HepG2 (cell line): ENCODE measurements around the gene ZNF488. TPM values are rescaled to one million over a fixed set of nuclear protein-coding genes. Genes with fewer than 3 reads are reported as not detected.

Experiments used
- ATAC-seq: fragments of 200-7000 bp; cut with Tn5 transposase; 3 replicates; pipeline ENCODE4 v1.9.1; 2020; ENCODE audit warnings: mild to moderate bottlenecking, moderate library complexity
- BruUV-seq: library from RNA; stranded (reverse); fragments of 400-500 nt; replicated peaks from 2 replicates; lab custom pipeline; 2021; lab: Mats Ljungman, UMichigan
- CTCF ChIA-PET: fragments of 300-600 bp; formaldehyde crosslinking; extraction: SDS; loops from one replicate; lab custom pipeline; 2021; ENCODE audit warnings: low total read pairs, inconsistent platforms, low intra/inter-chr PET ratio; lab: Yijun Ruan, JAX
- POLR2A ChIA-PET: fragments of 350-600 bp; sonication (Branson Sonifier 250); formaldehyde crosslinking; loops from one replicate; lab custom pipeline; 2020; ENCODE audit warnings: antibody characterized with exemption, inconsistent platforms; lab: Yijun Ruan, JAX
- DNase-seq: peaks from one replicate; pipeline ENCODE4 v3.0.0-alpha.2; 2015; ENCODE audit warnings: low spot score
- FAIRE-seq: peaks from 3 replicates; lab custom pipeline; 2011; peaks lifted over from hg19 to GRCh38; lab: Jason Lieb, UNC
- H2AFZ ChIP-seq: one replicate; pipeline ENCODE4 v1.6.1; 2011; ENCODE audit warnings: low read length, inconsistent platforms
- H3K27ac ChIP-seq: fragments of 300-600 bp; 3 replicates; pipeline ENCODE4 v1.8.0; 2011; ENCODE audit warnings: mixed run types, mild to moderate bottlenecking, mixed read lengths, low read length, inconsistent platforms; ENCODE audit not compliant: insufficient read depth; ENCODE audit errors: extremely low read length
- H3K27me3 ChIP-seq, 2 experiments: fragments of 200-600 bp in 1 of 2; 2 replicates in 1 of 2; 3 replicates in 1 of 2; pipeline versions ENCODE4 v1.6.0 to v1.8.0; 2011; ENCODE audit warnings: low read length in 2 of 2, mild to moderate bottlenecking in 2 of 2, moderate library complexity in 2 of 2, inconsistent platforms in 1 of 2; ENCODE audit not compliant: insufficient read depth in 2 of 2, control insufficient read depth in 1 of 2
- H3K36me3 ChIP-seq, 2 experiments: fragments of 200-600 bp in 1 of 2; replicated peaks in 1 of 2; 2 replicates in 1 of 2; 3 replicates in 1 of 2; pipeline versions ENCODE4 v1.5.1 to v1.8.0; 2011; ENCODE audit warnings: low read length in 2 of 2, inconsistent platforms in 1 of 2; ENCODE audit not compliant: insufficient read depth in 2 of 2, control insufficient read depth in 1 of 2
- H3K4me1 ChIP-seq: 2 replicates; pipeline ENCODE4 v1.5.1; 2012; ENCODE audit warnings: low read length, inconsistent platforms; ENCODE audit not compliant: insufficient read depth
- H3K4me2 ChIP-seq: 2 replicates; pipeline ENCODE4 v1.6.0; 2011; ENCODE audit warnings: low read depth, low read length, inconsistent platforms
- H3K4me3 ChIP-seq, 3 experiments: fragments of 200-600 bp in 1 of 3; sonication (generic), shearing (Covaris generic) in 1 of 3; replicated peaks in 1 of 3; 2 replicates each; pipeline ENCODE4 v1.5.1; 2011 to 2016; ENCODE audit warnings: low read length in 3 of 3, inconsistent platforms in 2 of 3, low read depth in 2 of 3, mild to moderate bottlenecking in 2 of 3, control low read depth in 1 of 3, mixed read lengths in 1 of 3; ENCODE audit not compliant: insufficient read depth in 1 of 3
- H3K79me2 ChIP-seq: one replicate; pipeline ENCODE4 v1.6.1; 2011; ENCODE audit warnings: low read length, inconsistent platforms; ENCODE audit not compliant: insufficient read depth
- H3K9ac ChIP-seq: 2 replicates; pipeline ENCODE4 v1.6.0; 2011; ENCODE audit warnings: mild to moderate bottlenecking, low read depth, low read length, inconsistent platforms; ENCODE audit not compliant: insufficient read depth
- H3K9me3 ChIP-seq: 2 replicates; pipeline ENCODE4 v1.5.1; 2012; ENCODE audit warnings: mild to moderate bottlenecking, low read length
- H4K20me1 ChIP-seq: 2 replicates; pipeline ENCODE4 v1.6.0; 2011; ENCODE audit warnings: inconsistent platforms, mild to moderate bottlenecking, low read length, moderate library complexity; ENCODE audit not compliant: insufficient read depth
- HMG20B ChIP-seq: conservative IDR thresholded peaks from 2 replicates; pipeline ENCODE4 v1.6.1; 2016; ENCODE audit warnings: missing genetic modification reagents, missing compliant biosample characterization
- JDP2 ChIP-seq: sonication (generic); formaldehyde crosslinking; IDR thresholded peaks from 2 replicates; pipeline ENCODE4 v1.8.1; 2022; ENCODE audit warnings: missing genetic modification reagents, borderline replicate concordance
- KDM1A ChIP-seq: IDR thresholded peaks from 2 replicates; pipeline ENCODE4 v1.6.1; 2016; ENCODE audit warnings: missing compliant biosample characterization
- ZFYVE20 ChIP-seq: sonication (generic); formaldehyde crosslinking; IDR thresholded peaks from 2 replicates; pipeline ENCODE4 v1.8.0; 2023; ENCODE audit warnings: low read depth, mild to moderate bottlenecking, moderate library complexity, missing genetic modification reagents, borderline replicate concordance
- ZMYM4 ChIP-seq: sonication (generic); formaldehyde crosslinking; IDR thresholded peaks from 2 replicates; pipeline ENCODE4 v1.8.1; 2023; ENCODE audit warnings: mild to moderate bottlenecking, missing genetic modification reagents
- ZNF205 ChIP-seq: IDR thresholded peaks from 2 replicates; pipeline ENCODE4 v1.6.1; 2018; ENCODE audit warnings: missing biosample characterization, missing genetic modification reagents
- ZNF333 ChIP-seq: sonication (generic); formaldehyde crosslinking; IDR thresholded peaks from 2 replicates; pipeline ENCODE4 v1.4.0; 2020; ENCODE audit warnings: mild to moderate bottlenecking, missing genetic modification reagents, borderline replicate concordance
- ZNF629 ChIP-seq: sonication (generic); formaldehyde crosslinking; conservative IDR thresholded peaks from 2 replicates; pipeline ENCODE4 v1.5.0; 2020; ENCODE audit warnings: missing genetic modification reagents
- ZNF749 ChIP-seq: sonication (generic); formaldehyde crosslinking; IDR thresholded peaks from 2 replicates; pipeline ENCODE4 v1.8.0; 2022; ENCODE audit warnings: mild to moderate bottlenecking, missing genetic modification reagents, moderate library complexity, borderline replicate concordance
- WGBS: methylation state at CpG from one replicate; pipeline ENCODE4 v1.1.6; 2017; ENCODE audit warnings: low lambda C conversion rate; 5-methylcytosine and 5-hydroxymethylcytosine counted together
- in situ Hi-C: cut with HindIII; loops from 2 replicates; pipeline ENCODE4 v1.10.0; 2017; ENCODE audit warnings: low pct_unique_long_range_greater_than_20kb; ENCODE audit not compliant: extremely low pct_ligation_motif_present
- intact Hi-C: fragments of 100-400 bp; cut with micrococcal nuclease; formaldehyde crosslinking; loops from one replicate; pipeline ENCODE4 v1.10.0; 2022; ENCODE audit not compliant: unreplicated experiment
- polyA plus RNA-seq, 8 experiments: library from polyadenylated mRNA; depleted of rRNA in 3 of 8; stranded (reverse) in 7 of 8; unstranded in 1 of 8; fragments of >200 nt; fragmentation: Illumina TruSeq in 4 of 8; extraction: Trizol in 4 of 8; gene quantifications; 2 replicates each; pipeline versions ENCODE4 v1.2.1 to v1.2.3, GENCODE V29; 2011 to 2016; ENCODE audit warnings: low read depth in 4 of 8, missing spikeins in 1 of 8, mixed read lengths in 1 of 8; ENCODE audit not compliant: insufficient read depth in 1 of 8
- total RNA-seq, 5 experiments: library from RNA; depleted of rRNA; stranded (reverse); fragments of >200 nt; fragmentation: Illumina TruSeq; extraction: Trizol; gene quantifications; 2 replicates each; pipeline ENCODE4 v1.2.3, GENCODE V29; 2016; ENCODE audit warnings: low read depth in 1 of 5
- TF ChIP-seq, protein P1 (sequence below): sonication (generic); formaldehyde crosslinking; IDR thresholded peaks from 2 replicates; pipeline ENCODE4 v1.5.0; 2020; ENCODE audit warnings: mild to moderate bottlenecking, missing genetic modification reagents
- TF ChIP-seq, protein P2 (sequence below): sonication (generic); formaldehyde crosslinking; IDR thresholded peaks from 2 replicates; pipeline ENCODE4 v1.4.0; 2020; ENCODE audit warnings: missing genetic modification reagents, borderline replicate concordance
- TF ChIP-seq, protein P3 (sequence below): IDR thresholded peaks from 2 replicates; pipeline ENCODE4 v1.6.1; 2012; ENCODE audit warnings: low read length, improper control_type of control experiment

The ZNF488 gene
- total and polyA plus RNA-seq, 2 of the 13 experiments (the other 11 are each of a cell fraction or from before 2014, with no cell fraction given) = 0.13 to 0.15 TPM

DNA sequence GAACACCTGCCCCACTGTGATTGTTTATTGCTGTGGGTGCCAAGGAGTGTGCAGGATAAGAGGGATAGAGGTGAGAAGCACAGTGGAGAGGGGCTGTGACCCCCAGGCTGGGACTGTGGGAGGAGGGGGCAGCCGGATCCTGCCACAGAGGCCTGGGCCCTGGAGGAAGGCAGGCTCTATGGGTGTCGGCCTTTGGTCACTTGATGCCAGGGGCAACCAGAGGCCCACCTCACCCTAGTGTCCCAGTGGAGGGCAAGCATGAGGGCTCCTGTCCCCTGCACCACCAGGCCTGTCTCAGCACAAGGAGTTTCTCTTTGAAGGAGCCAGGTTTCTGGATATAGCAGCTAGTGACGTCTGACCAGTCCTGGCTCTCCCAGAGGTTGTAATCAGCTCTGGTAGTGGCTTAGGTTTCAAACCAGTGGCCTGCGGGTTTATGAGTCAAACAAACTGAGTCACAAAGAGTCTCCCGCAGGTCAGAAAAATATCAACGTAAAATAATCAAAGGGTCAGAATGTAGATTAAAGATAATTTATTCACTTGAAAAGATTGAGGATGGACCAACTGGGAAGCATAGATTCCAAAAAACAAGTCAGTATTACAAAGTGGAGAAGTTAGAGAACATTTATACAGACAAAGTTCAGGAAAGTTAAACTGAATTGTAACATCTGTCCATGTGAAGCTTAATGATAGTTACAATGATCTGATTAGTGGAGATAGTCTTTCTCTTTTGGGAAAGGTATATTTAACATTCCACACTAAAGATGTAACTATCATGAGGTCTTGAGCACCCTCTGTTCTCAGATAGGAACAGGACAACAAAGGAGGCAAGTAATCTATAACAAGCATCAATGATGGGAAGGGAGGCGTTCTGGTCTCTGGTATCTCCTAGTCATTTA, 37.2 kb upstream of the ZNF488 start:
- Histone ChIP-seq H3K36me3 (no peaks in the 10 kb centered on the region), H3K27me3 (peaks cover 2 to 6% of the 10 kb centered on the region in 2 experiments; a peak in 2 of 5 replicates), H3K4me2 (no peak overlapping the region), H4K20me1 (no peaks in the 10 kb centered on the region), H3K4me1 (no peaks in the 10 kb centered on the region), H3K4me3 (no peak overlapping the region), H3K79me2 (no peaks in the 10 kb centered on the region), H3K9me3 (no peaks in the 10 kb centered on the region), H3K9ac (no peak overlapping the region), H2AFZ (no peak overlapping the region), H3K27ac (no peak overlapping the region)
- 25% methylated on average over 7 of the region's 7 CpGs for WGBS
- ATAC-seq (no peak), FAIRE-seq (no peak), DNase-seq (no peak)
- ChIA-PET POLR2A (no interaction called here), CTCF (no interaction called here)
- in situ Hi-C loops (no loop called here), intact Hi-C loops (no loop called here)
- no TSS peak for BruUV-seq
- no peak for TF ChIP-seq ZFYVE20 (CRISPR knock-in tag)
- TF ChIP-seq ZNF629 (CRISPR knock-in tag) = no peak
- no peak for TF ChIP-seq HMG20B (CRISPR knock-in tag)
- TF ChIP-seq ZMYM4 (CRISPR knock-in tag) = no peak
- TF ChIP-seq ZNF333 (CRISPR knock-in tag) = no peak
- TF ChIP-seq ZNF749 = no peak
- TF ChIP-seq, protein P1, sequence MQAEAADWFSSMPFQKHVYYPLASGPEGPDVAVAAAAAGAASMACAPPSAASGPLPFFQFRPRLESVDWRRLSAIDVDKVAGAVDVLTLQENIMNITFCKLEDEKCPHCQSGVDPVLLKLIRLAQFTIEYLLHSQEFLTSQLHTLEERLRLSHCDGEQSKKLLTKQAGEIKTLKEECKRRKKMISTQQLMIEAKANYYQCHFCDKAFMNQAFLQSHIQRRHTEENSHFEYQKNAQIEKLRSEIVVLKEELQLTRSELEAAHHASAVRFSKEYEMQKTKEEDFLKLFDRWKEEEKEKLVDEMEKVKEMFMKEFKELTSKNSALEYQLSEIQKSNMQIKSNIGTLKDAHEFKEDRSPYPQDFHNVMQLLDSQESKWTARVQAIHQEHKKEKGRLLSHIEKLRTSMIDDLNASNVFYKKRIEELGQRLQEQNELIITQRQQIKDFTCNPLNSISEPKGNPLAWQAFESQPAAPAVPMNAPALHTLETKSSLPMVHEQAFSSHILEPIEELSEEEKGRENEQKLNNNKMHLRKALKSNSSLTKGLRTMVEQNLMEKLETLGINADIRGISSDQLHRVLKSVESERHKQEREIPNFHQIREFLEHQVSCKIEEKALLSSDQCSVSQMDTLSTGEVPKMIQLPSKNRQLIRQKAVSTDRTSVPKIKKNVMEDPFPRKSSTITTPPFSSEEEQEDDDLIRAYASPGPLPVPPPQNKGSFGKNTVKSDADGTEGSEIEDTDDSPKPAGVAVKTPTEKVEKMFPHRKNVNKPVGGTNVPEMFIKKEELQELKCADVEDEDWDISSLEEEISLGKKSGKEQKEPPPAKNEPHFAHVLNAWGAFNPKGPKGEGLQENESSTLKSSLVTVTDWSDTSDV (CRISPR knock-in tag) = no peak
- TF ChIP-seq, protein P2, sequence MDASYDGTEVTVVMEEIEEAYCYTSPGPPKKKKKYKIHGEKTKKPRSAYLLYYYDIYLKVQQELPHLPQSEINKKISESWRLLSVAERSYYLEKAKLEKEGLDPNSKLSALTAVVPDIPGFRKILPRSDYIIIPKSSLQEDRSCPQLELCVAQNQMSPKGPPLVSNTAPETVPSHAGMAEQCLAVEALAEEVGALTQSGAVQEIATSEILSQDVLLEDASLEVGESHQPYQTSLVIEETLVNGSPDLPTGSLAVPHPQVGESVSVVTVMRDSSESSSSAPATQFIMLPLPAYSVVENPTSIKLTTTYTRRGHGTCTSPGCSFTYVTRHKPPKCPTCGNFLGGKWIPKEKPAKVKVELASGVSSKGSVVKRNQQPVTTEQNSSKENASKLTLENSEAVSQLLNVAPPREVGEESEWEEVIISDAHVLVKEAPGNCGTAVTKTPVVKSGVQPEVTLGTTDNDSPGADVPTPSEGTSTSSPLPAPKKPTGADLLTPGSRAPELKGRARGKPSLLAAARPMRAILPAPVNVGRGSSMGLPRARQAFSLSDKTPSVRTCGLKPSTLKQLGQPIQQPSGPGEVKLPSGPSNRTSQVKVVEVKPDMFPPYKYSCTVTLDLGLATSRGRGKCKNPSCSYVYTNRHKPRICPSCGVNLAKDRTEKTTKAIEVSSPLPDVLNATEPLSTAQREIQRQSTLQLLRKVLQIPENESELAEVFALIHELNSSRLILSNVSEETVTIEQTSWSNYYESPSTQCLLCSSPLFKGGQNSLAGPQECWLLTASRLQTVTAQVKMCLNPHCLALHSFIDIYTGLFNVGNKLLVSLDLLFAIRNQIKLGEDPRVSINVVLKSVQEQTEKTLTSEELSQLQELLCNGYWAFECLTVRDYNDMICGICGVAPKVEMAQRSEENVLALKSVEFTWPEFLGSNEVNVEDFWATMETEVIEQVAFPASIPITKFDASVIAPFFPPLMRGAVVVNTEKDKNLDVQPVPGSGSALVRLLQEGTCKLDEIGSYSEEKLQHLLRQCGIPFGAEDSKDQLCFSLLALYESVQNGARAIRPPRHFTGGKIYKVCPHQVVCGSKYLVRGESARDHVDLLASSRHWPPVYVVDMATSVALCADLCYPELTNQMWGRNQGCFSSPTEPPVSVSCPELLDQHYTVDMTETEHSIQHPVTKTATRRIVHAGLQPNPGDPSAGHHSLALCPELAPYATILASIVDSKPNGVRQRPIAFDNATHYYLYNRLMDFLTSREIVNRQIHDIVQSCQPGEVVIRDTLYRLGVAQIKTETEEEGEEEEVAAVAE (CRISPR knock-in tag) = no peak
- TF ChIP-seq JDP2 (CRISPR knock-in tag) = no peak
- TF ChIP-seq, protein P3, sequence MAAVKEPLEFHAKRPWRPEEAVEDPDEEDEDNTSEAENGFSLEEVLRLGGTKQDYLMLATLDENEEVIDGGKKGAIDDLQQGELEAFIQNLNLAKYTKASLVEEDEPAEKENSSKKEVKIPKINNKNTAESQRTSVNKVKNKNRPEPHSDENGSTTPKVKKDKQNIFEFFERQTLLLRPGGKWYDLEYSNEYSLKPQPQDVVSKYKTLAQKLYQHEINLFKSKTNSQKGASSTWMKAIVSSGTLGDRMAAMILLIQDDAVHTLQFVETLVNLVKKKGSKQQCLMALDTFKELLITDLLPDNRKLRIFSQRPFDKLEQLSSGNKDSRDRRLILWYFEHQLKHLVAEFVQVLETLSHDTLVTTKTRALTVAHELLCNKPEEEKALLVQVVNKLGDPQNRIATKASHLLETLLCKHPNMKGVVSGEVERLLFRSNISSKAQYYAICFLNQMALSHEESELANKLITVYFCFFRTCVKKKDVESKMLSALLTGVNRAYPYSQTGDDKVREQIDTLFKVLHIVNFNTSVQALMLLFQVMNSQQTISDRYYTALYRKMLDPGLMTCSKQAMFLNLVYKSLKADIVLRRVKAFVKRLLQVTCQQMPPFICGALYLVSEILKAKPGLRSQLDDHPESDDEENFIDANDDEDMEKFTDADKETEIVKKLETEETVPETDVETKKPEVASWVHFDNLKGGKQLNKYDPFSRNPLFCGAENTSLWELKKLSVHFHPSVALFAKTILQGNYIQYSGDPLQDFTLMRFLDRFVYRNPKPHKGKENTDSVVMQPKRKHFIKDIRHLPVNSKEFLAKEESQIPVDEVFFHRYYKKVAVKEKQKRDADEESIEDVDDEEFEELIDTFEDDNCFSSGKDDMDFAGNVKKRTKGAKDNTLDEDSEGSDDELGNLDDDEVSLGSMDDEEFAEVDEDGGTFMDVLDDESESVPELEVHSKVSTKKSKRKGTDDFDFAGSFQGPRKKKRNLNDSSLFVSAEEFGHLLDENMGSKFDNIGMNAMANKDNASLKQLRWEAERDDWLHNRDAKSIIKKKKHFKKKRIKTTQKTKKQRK = no peak
- TF ChIP-seq KDM1A (CRISPR knock-in tag) = no peak
- no peak for TF ChIP-seq ZNF205
